SK-N-SH (cell line): ENCODE data around the gene NBEAL1. TPM values are rescaled to one million over a fixed set of nuclear protein-coding genes. Genes with fewer than 3 reads are reported as not detected.
"Not testable (repeated sequence)": the region's sequence is repeated elsewhere in the genome, so short reads cannot be mapped to it uniquely, and the experiment has no call there.

ENCODE experiments used
- CTCF ChIA-PET: fragments of 300-600, 350-600 bp; formaldehyde crosslinking; extraction: SDS; loops from one replicate; lab custom pipeline; 2021; lab: Yijun Ruan, JAX
- POLR2A ChIA-PET: fragments of 350-600 bp; sonication (Branson Sonifier 250); formaldehyde crosslinking; extraction: SDS; loops from one replicate; lab custom pipeline; 2020; ENCODE audit warnings: antibody characterized with exemption, inconsistent platforms; lab: Yijun Ruan, JAX
- DNase-seq: peaks from one replicate; pipeline ENCODE4 v3.0.0; 2012
- H2AFZ ChIP-seq: fragments of 200-600 bp; sonication (generic); 2 replicates; pipeline ENCODE4 v1.8.1; 2016; ENCODE audit warnings: antibody characterized with exemption, mild to moderate bottlenecking, low read depth
- H3F3A ChIP-seq: fragments of 200-600 bp; sonication (generic); replicated peaks from 2 replicates; pipeline ENCODE3; 2016; ENCODE audit warnings: antibody characterized with exemption, mild to moderate bottlenecking; ENCODE audit not compliant: insufficient read depth
- H3K27ac ChIP-seq, 2 experiments: fragments of 200-500 bp in 1 of 2; fragments of 200-600 bp in 1 of 2; sonication (Bioruptor generic) in 1 of 2; sonication (generic), shearing (Covaris generic) in 1 of 2; 2 replicates each; pipeline versions ENCODE4 v1.5.1 to v1.6.1; 2014 to 2016; ENCODE audit warnings: low read depth in 2 of 2, inconsistent platforms in 1 of 2, low read length in 1 of 2, mild to moderate bottlenecking in 1 of 2, mixed read lengths in 1 of 2
- H3K27me3 ChIP-seq: fragments of 200-600 bp; sonication (generic), shearing (Covaris generic); 2 replicates; pipeline ENCODE4 v1.6.1; 2016; ENCODE audit warnings: mixed run types; ENCODE audit not compliant: insufficient read depth
- H3K36me3 ChIP-seq, 2 experiments: fragments of 200-500 bp in 1 of 2; fragments of 200-600 bp in 1 of 2; sonication (Bioruptor generic) in 1 of 2; sonication (generic) in 1 of 2; replicated peaks in 1 of 2; 2 replicates each; pipeline versions ENCODE3 to v1.5.1; 2014 to 2016; ENCODE audit warnings: low read length in 1 of 2, mild to moderate bottlenecking in 1 of 2; ENCODE audit not compliant: insufficient read depth in 2 of 2, control insufficient read depth in 1 of 2
- H3K4me1 ChIP-seq, 2 experiments: fragments of 200-500 bp in 1 of 2; fragments of 200-600 bp in 1 of 2; sonication (Bioruptor generic) in 1 of 2; sonication (generic), shearing (Covaris generic) in 1 of 2; 2 replicates each; pipeline versions ENCODE4 v1.5.1 to v1.6.1; 2014 to 2016; ENCODE audit warnings: low read depth in 1 of 2, low read length in 1 of 2, mixed run types in 1 of 2; ENCODE audit not compliant: insufficient read depth in 2 of 2, control insufficient read depth in 1 of 2
- H3K4me2 ChIP-seq: fragments of 200-600 bp; sonication (generic), shearing (Covaris generic); 2 replicates; pipeline ENCODE4 v1.6.1; 2017; ENCODE audit warnings: mixed run types
- H3K4me3 ChIP-seq, 2 experiments: fragments of 200-500 bp in 1 of 2; fragments of 200-600 bp in 1 of 2; sonication (Bioruptor generic) in 1 of 2; sonication (generic), shearing (Covaris generic) in 1 of 2; 2 replicates each; pipeline versions ENCODE4 v1.5.1 to v1.8.1; 2014 to 2016; ENCODE audit warnings: low read depth in 2 of 2, inconsistent platforms in 1 of 2, low read length in 1 of 2, mild to moderate bottlenecking in 1 of 2, mixed read lengths in 1 of 2, moderate library complexity in 1 of 2
- H3K79me2 ChIP-seq: fragments of 200-600 bp; sonication (generic); 2 replicates; pipeline ENCODE4 v1.8.1; 2017; ENCODE audit warnings: mild to moderate bottlenecking; ENCODE audit not compliant: insufficient read depth
- H3K9ac ChIP-seq: fragments of 200-600 bp; sonication (generic); 2 replicates; pipeline ENCODE4 v1.6.1; 2017; ENCODE audit warnings: mixed run types
- H3K9me2 ChIP-seq: fragments of 200-600 bp; sonication (generic); 2 replicates; pipeline ENCODE4 v1.6.1; 2017; ENCODE audit warnings: mixed run types
- H3K9me3 ChIP-seq: fragments of 200-600 bp; sonication (generic); 2 replicates; pipeline ENCODE4 v1.6.1; 2017; ENCODE audit warnings: mixed run types, mild to moderate bottlenecking, moderate library complexity
- H4K20me1 ChIP-seq: fragments of 200-600 bp; sonication (generic); 2 replicates; pipeline ENCODE4 v1.6.1; 2017; ENCODE audit warnings: mild to moderate bottlenecking, mixed run types; ENCODE audit not compliant: insufficient read depth
- CTCF ChIP-seq: fragments of 200-600 bp; sonication (generic); IDR thresholded peaks from 2 replicates; pipeline ENCODE4 v1.6.1; 2017; ENCODE audit warnings: antibody characterized with exemption, mild to moderate bottlenecking, moderate library complexity
- EP300 ChIP-seq, 2 experiments: IDR thresholded peaks; 2 replicates each; pipeline versions ENCODE4 v1.4.0 to v1.6.1; 2012; ENCODE audit warnings: borderline replicate concordance in 1 of 2, low read depth in 1 of 2, low read length in 1 of 2
- EZH2phosphoT487 ChIP-seq: fragments of 200-600 bp; sonication (generic); IDR thresholded peaks from 2 replicates; pipeline ENCODE4 v1.6.1; 2017; ENCODE audit warnings: low read depth, mixed run types, mild to moderate bottlenecking, antibody characterized with exemption, moderate library complexity, borderline replicate concordance
- FOSL2 ChIP-seq: IDR thresholded peaks from 2 replicates; pipeline ENCODE4 v1.4.0; 2012; ENCODE audit warnings: low read depth, mild to moderate bottlenecking, moderate library complexity, borderline replicate concordance
- GABPA ChIP-seq: IDR thresholded peaks from 2 replicates; pipeline ENCODE4 v1.4.0; 2012; ENCODE audit warnings: low read depth, mild to moderate bottlenecking
- MXI1 ChIP-seq: IDR thresholded peaks from 2 replicates; pipeline ENCODE4 v1.6.1; 2012; ENCODE audit warnings: mild to moderate bottlenecking, low read depth, low read length, improper control_type of control experiment
- POLR2AphosphoS5 ChIP-seq: IDR thresholded peaks from 2 replicates; pipeline ENCODE4 v1.6.1; 2012; ENCODE audit warnings: low read depth, low read length
- RAD21 ChIP-seq: IDR thresholded peaks from 2 replicates; pipeline ENCODE4 v1.6.1; 2012; ENCODE audit warnings: mild to moderate bottlenecking, low read length
- RCOR1 ChIP-seq: fragments of 150-350 bp; IDR thresholded peaks from 2 replicates; pipeline ENCODE4 v1.6.1; 2017; ENCODE audit warnings: antibody characterized with exemption, low read length
- RFX5 ChIP-seq: IDR thresholded peaks from 2 replicates; pipeline ENCODE4 v1.6.1; 2012; ENCODE audit warnings: mild to moderate bottlenecking, improper control_type of control experiment, low read length
- RXRA ChIP-seq: IDR thresholded peaks from 2 replicates; pipeline ENCODE4 v1.4.0; 2012; ENCODE audit warnings: low read depth, mild to moderate bottlenecking, borderline replicate concordance
- SMC3 ChIP-seq: IDR thresholded peaks from 2 replicates; pipeline ENCODE4 v1.6.1; 2012; ENCODE audit warnings: low read depth, low read length, improper control_type of control experiment
- TAF1 ChIP-seq: IDR thresholded peaks from 2 replicates; pipeline ENCODE4 v1.6.1; 2012; ENCODE audit warnings: low read depth, mild to moderate bottlenecking, low read length, moderate library complexity, borderline replicate concordance
- USF1 ChIP-seq: IDR thresholded peaks from 2 replicates; pipeline ENCODE4 v1.4.0; 2012; ENCODE audit warnings: low read depth, borderline replicate concordance
- WGBS: methylation state at CpG from one replicate; pipeline ENCODE4 v1.1.6; 2017; ENCODE audit warnings: low lambda C conversion rate; 5-methylcytosine and 5-hydroxymethylcytosine counted together
- polyA plus RNA-seq, 3 experiments: library from polyadenylated mRNA; depleted of rRNA; stranded (reverse); fragments of >200 nt; gene quantifications; 2 replicates each; pipeline ENCODE4 v1.2.3, GENCODE V29; 2012

NBEAL1 gene
- polyA plus RNA-seq, 1 of the 3 experiments (the other 2 are of a cell fraction): 3.3 TPM

- no peak overlapping the region for H2AFZ ChIP-seq
- POLR2A ChIA-PET: no interaction called here
- no peak overlapping the region for H3K4me2 ChIP-seq
- no peak overlapping the region for H3K9ac ChIP-seq
- H4K20me1 ChIP-seq: no peaks in the 10 kb centered on the region
- no peak overlapping the region for H3K4me3 ChIP-seq
- no peak overlapping the region for H3K27ac ChIP-seq
- CTCF ChIA-PET: no interaction called here
- no peaks in the 10 kb centered on the region for H3K27me3 ChIP-seq
- no peaks in the 10 kb centered on the region for H3K4me1 ChIP-seq
- no peaks in the 10 kb centered on the region for H3K79me2 ChIP-seq
- WGBS: 96% methylated on average over 2 of the region's 2 CpGs
- H3K36me3 ChIP-seq: peaks cover 6 to 78% of the 10 kb centered on the region in 2 experiments
- no peaks in the 10 kb centered on the region for H3K9me2 ChIP-seq
- no peak for DNase-seq
- peaks cover 6% of the 10 kb centered on the region for H3F3A ChIP-seq
- TF ChIP-seq CTCF (0 out of 2 replicates have a peak, but pooled peaks have one; percentile 9), MXI1 (no peak)
- no peaks in the 10 kb centered on the region for H3K9me3 ChIP-seq
Observed at GRCh38 chr2:203112342-203112741, 97.7 kb downstream of the NBEAL1 start.

GRCh38 chr2:203115201-203115700 is 100.6 kb downstream of the NBEAL1 start:
- H3K79me2 ChIP-seq, DNase-seq, H3K4me1 ChIP-seq, H3F3A ChIP-seq, CTCF ChIA-PET, H3K4me3 ChIP-seq, H4K20me1 ChIP-seq, H2AFZ ChIP-seq, H3K4me2 ChIP-seq, POLR2A ChIA-PET, H3K27me3 ChIP-seq, H3K9ac ChIP-seq, H3K9me2 ChIP-seq, H3K9me3 ChIP-seq, H3K27ac ChIP-seq: not testable (repeated sequence)
- WGBS: 97% methylated on average over 7 of the region's 7 CpGs
- peaks cover 2 to 67% of the 10 kb centered on the region in 2 experiments for H3K36me3 ChIP-seq

GRCh38 chr2:203122317-203122986 is 107.8 kb downstream of the NBEAL1 start:
- POLR2A ChIA-PET: no interaction called here
- peaks cover 4 to 54% of the 10 kb centered on the region in 2 experiments for H3K36me3 ChIP-seq
- H3K79me2 ChIP-seq: no peaks in the 10 kb centered on the region
- TF ChIP-seq CTCF: peak; percentile 25
- no peak for TF ChIP-seq RCOR1
- no peak for TF ChIP-seq GABPA
- TF ChIP-seq EP300 (IDR thresholded peaks at IDR 0.05; ENCODE audit: borderline replicate concordance in 1 of 2, low read depth in 1 of 2, low read length in 1 of 2): no peak
- no peak for TF ChIP-seq TAF1
- TF ChIP-seq RXRA: no peak
- no peak for TF ChIP-seq USF1
- no peak for TF ChIP-seq RFX5
- TF ChIP-seq POLR2AphosphoS5: no peak
- no peak for TF ChIP-seq EZH2phosphoT487
- TF ChIP-seq FOSL2: no peak
- peak; percentile 65 for TF ChIP-seq RAD21
- 0 out of 2 replicates have a peak, but pooled peaks have one; percentile 12 for TF ChIP-seq SMC3

More at GRCh38 chr2:203122317-203122986, 107.8 kb downstream of the NBEAL1 start:
- DNase-seq: peak; percentile 9
- CTCF ChIA-PET: no interaction called here
- WGBS: 93% methylated on average over 1 of the region's 1 CpG
- H3K4me1 ChIP-seq: 0 out of 4 replicates have a peak, but pooled peaks cover 0 to 6% of the 10 kb centered on the region in 2 experiments
- H3K27ac ChIP-seq: no peak overlapping the region
- H3K27me3 ChIP-seq: no peaks in the 10 kb centered on the region
- no peak overlapping the region for H2AFZ ChIP-seq
- no peak overlapping the region for H3K4me2 ChIP-seq
- H3F3A ChIP-seq: peaks cover 3% of the 10 kb centered on the region
- H3K9me3 ChIP-seq: no peaks in the 10 kb centered on the region
- H3K4me3 ChIP-seq: no peak overlapping the region
- no peaks in the 10 kb centered on the region for H3K9me2 ChIP-seq
- H4K20me1 ChIP-seq: no peaks in the 10 kb centered on the region
- H3K9ac ChIP-seq: no peak overlapping the region
